ENCODE measurements around the gene DIS3L2. TPM values are rescaled to one million over a fixed set of nuclear protein-coding genes. Genes with fewer than 3 reads are reported as not detected.
A peak's percentile ranks its signal among the peaks of the same experiment; 100 is the strongest.

The DIS3L2 gene
- total and polyA plus RNA-seq, 2 of the 8 experiments (the other 6 are each of a cell fraction or from before 2014, with no cell fraction given): 11.5 to 21.6 TPM

GRCh38 chr2:232375164-232375563, 413.7 kb downstream of the DIS3L2 start:
- H4K91ac ChIP-seq (replicated peaks; ENCODE audit: insufficient read length, low read length): no peak overlapping the region
- no peaks in the 10 kb centered on the region for H3K9me3 ChIP-seq (ENCODE audit: insufficient read depth in 2 of 2, low read depth in 1 of 2, low read length in 1 of 2)
- H3K56ac ChIP-seq (replicated peaks; ENCODE audit: insufficient read length, low read depth, low read length): no peak overlapping the region
- H3K18ac ChIP-seq (ENCODE audit: extremely low read depth, low read length): no peak overlapping the region
- no peak overlapping the region for H3K14ac ChIP-seq (ENCODE audit: insufficient read length)
- DNase-seq (ENCODE audit: low read depth in 1 of 2, low spot score in 2 of 2): no peak
- no peak overlapping the region for H2AK5ac ChIP-seq (ENCODE audit: low read depth, low read length)
- no peak overlapping the region for H2BK20ac ChIP-seq (ENCODE audit: low read length)
- H4K8ac ChIP-seq (ENCODE audit: extremely low read depth, insufficient read depth, low read length): no peak overlapping the region
- no peak overlapping the region for H2BK120ac ChIP-seq (replicated peaks; ENCODE audit: low read depth, low read length)
- H3K4me3 ChIP-seq (ENCODE audit: extremely low read depth in 1 of 4, insufficient read depth in 2 of 4, low read depth in 3 of 4, low read length in 4 of 4): no peak overlapping the region
- TF ChIP-seq SP2 (IDR thresholded peaks at IDR 0.05; ENCODE audit: low read length) (no peak), POU5F1 (IDR thresholded peaks at IDR 0.05; ENCODE audit: low read depth, low read length) (0 out of 2 replicates have a peak, but pooled peaks have one; percentile 6), TAF1 (IDR thresholded peaks at IDR 0.05; ENCODE audit: low read depth, low read length) (no peak)
- H2BK12ac ChIP-seq (ENCODE audit: low read depth, low read length): no peak overlapping the region; the same call in 1 of the 2 replicates
- no peak overlapping the region for H2BK5ac ChIP-seq (ENCODE audit: low read depth, low read length)
- ChIA-PET CTCF (ENCODE audit: partially characterized antibody) (interaction anchor here (0.6 to 8.3 kb wide), 19 partner anchors 9 to 481 kb away, joined by 3 to 88 read pairs (median 4); no protein-coding TSS in a partner anchor), POLR2A (ENCODE audit: partially characterized antibody) (interaction anchor here (1.0 to 1.7 kb wide), 4 partner anchors 10 to 37 kb away, joined by 3 to 7 read pairs (median 4); no protein-coding TSS in a partner anchor)
- no peak overlapping the region for H2AFZ ChIP-seq (ENCODE audit: low read length)
- peak overlapping the region in 1 of 2 experiments; percentile 22; a peak in 1 of 4 replicates for H3K4me2 ChIP-seq (ENCODE audit: insufficient read depth in 1 of 2, low read depth in 2 of 2, low read length in 2 of 2)
- no peak overlapping the region for H3K23ac ChIP-seq (ENCODE audit: insufficient read length)
- H3K4me1 ChIP-seq (replicated peaks in 1 of 4; ENCODE audit: control insufficient read depth in 3 of 4, insufficient read depth in 4 of 4, low read length in 3 of 4): peaks cover 0 to 12% (median 4%) of the 10 kb centered on the region in 4 experiments; a peak in 5 of 7 replicates
- H3K23me2 ChIP-seq (ENCODE audit: low read depth, low read length): no peaks in the 10 kb centered on the region
- H3K9ac ChIP-seq (replicated peaks in 1 of 4; ENCODE audit: extremely low read depth in 1 of 4, low read depth in 3 of 4, low read length in 3 of 4): no peak overlapping the region
- no peaks in the 10 kb centered on the region for H3K79me1 ChIP-seq (ENCODE audit: low read depth, low read length)
- no peak overlapping the region for H2BK15ac ChIP-seq (ENCODE audit: low read length)
- H3K36me3 ChIP-seq (ENCODE audit: control insufficient read depth in 2 of 4, insufficient read depth in 4 of 4, low read length in 3 of 4): no peaks in the 10 kb centered on the region
- H3K79me2 ChIP-seq (ENCODE audit: control insufficient read depth in 1 of 2, insufficient read depth in 2 of 2, low read length in 2 of 2): no peaks in the 10 kb centered on the region
- no peak overlapping the region for H4K5ac ChIP-seq (ENCODE audit: insufficient read length, low read depth, low read length)
- peak; percentile 13 for FAIRE-seq
- 49% methylated on average over 12 of the region's 12 CpGs; no CpG with 5 or more reads in 1 of the 2 experiments for whole genome bisulfite sequencing, 2 experiments (ENCODE audit: extremely low coverage in 1 of 2, insufficient coverage in 1 of 2, insufficient read length in 1 of 2, insufficient replicate concordance in 2 of 2, low coverage in 1 of 2, low lambda C conversion rate in 2 of 2, missing lambda C conversion rate in 1 of 2)
- H3K4ac ChIP-seq (replicated peaks; ENCODE audit: insufficient read length, low read depth, low read length): no peak overlapping the region
- no peaks in the 10 kb centered on the region; a peak in 1 of 7 replicates for H3K27me3 ChIP-seq (replicated peaks in 1 of 4; ENCODE audit: control insufficient read depth in 3 of 4, extremely low read depth in 1 of 4, insufficient read depth in 3 of 4, low read length in 3 of 4)
- no peaks in the 10 kb centered on the region for H4K20me1 ChIP-seq (replicated peaks in 1 of 2; ENCODE audit: control insufficient read depth in 1 of 2, insufficient read depth in 2 of 2, low read length in 2 of 2)
- no peak overlapping the region for H3K27ac ChIP-seq (ENCODE audit: low read depth, low read length)

Measured in H1 (cell line).